Spleen (tissue), 7 donors: ENCODE measurements around the gene TNFAIP6.

Experiments
- CTCF ChIP-seq, 11 experiments: fragments of 200-600 bp in 7 of 11; fragments of 450-650 bp in 4 of 11; sonication (generic) in 4 of 11; IDR thresholded peaks in 8 of 11; conservative IDR thresholded peaks in 3 of 11; 1 replicate in 7 of 11; 2 replicates in 4 of 11; pipeline versions ENCODE4 v1.4.0 to v1.8.0; 2016 to 2021; ENCODE audit warnings: antibody characterized with exemption in 11 of 11, inconsistent platforms in 4 of 11, mild to moderate bottlenecking in 1 of 11
- POLR2A ChIP-seq, 3 donors: fragments of 450-650 bp; IDR thresholded peaks; one replicate each; pipeline ENCODE4 v1.5.1; 2017; ENCODE audit warnings: antibody characterized with exemption in 3 of 3, mild to moderate bottlenecking in 1 of 3
- POLR2AphosphoS5 ChIP-seq, 3 donors: sonication (generic); formaldehyde crosslinking; IDR thresholded peaks; one replicate each; pipeline ENCODE4 v1.5.1; 2017; ENCODE audit warnings: antibody characterized with exemption in 3 of 3
- donor health status: DM: no; HTN: no; CAD: no; lungs with moderate emphysema.
- donor health status: DM: no; HTN: no; CAD: no.
- donor health status: DM: no; HTN: no; CAD: no.

- no peak for TF ChIP-seq CTCF (IDR thresholded peaks at IDR 0.05 in 8 of 11, conservative IDR thresholded peaks at IDR 0.05 in 3 of 11)
- TF ChIP-seq POLR2AphosphoS5 (IDR thresholded peaks at IDR 0.05): no peak
- no peak for TF ChIP-seq POLR2A (IDR thresholded peaks at IDR 0.05)
Measured at GRCh38 chr2:151381266-151381665, 23.9 kb downstream of the TNFAIP6 start.
